Stomach smooth muscle (tissue), 2 donors: ENCODE measurements around the gene CTPS2.
"Not testable (repeated sequence)": the region's sequence is repeated elsewhere in the genome, so short reads cannot be mapped to it uniquely, and the experiment has no call there.

Experiments
- H3K27ac ChIP-seq: one replicate; pipeline ENCODE4 v1.7.0; 2013; ENCODE audit warnings: mild to moderate bottlenecking, low read length, inconsistent platforms
- H3K27me3 ChIP-seq, 2 donors: one replicate each; pipeline ENCODE4 v1.7.0; 2013; ENCODE audit warnings: low read length in 2 of 2; ENCODE audit not compliant: insufficient read depth in 2 of 2, control insufficient read depth in 1 of 2
- H3K36me3 ChIP-seq, 2 donors: one replicate each; pipeline ENCODE4 v1.7.0; 2013; ENCODE audit warnings: low read length in 2 of 2; ENCODE audit not compliant: control insufficient read depth in 2 of 2, insufficient read depth in 2 of 2
- H3K4me1 ChIP-seq: one replicate; pipeline ENCODE4 v1.7.0; 2013; ENCODE audit warnings: low read length; ENCODE audit not compliant: control insufficient read depth, insufficient read depth
- H3K4me3 ChIP-seq, 2 donors: one replicate each; pipeline ENCODE4 v1.7.0; 2013; ENCODE audit warnings: low read length in 2 of 2
- H3K9ac ChIP-seq, 2 donors: one replicate each; pipeline ENCODE4 v1.7.0; 2013; ENCODE audit warnings: low read length in 2 of 2, mild to moderate bottlenecking in 1 of 2
- H3K9me3 ChIP-seq, 2 donors: one replicate each; pipeline ENCODE4 v1.7.0; 2013; ENCODE audit warnings: low read length in 2 of 2; ENCODE audit not compliant: control insufficient read depth in 2 of 2
- donor health status: healthy.
- donor health status: Pancreatic carcinoma.

Gene CTPS2, protein sequence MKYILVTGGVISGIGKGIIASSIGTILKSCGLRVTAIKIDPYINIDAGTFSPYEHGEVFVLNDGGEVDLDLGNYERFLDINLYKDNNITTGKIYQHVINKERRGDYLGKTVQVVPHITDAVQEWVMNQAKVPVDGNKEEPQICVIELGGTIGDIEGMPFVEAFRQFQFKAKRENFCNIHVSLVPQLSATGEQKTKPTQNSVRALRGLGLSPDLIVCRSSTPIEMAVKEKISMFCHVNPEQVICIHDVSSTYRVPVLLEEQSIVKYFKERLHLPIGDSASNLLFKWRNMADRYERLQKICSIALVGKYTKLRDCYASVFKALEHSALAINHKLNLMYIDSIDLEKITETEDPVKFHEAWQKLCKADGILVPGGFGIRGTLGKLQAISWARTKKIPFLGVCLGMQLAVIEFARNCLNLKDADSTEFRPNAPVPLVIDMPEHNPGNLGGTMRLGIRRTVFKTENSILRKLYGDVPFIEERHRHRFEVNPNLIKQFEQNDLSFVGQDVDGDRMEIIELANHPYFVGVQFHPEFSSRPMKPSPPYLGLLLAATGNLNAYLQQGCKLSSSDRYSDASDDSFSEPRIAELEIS

DNA sequence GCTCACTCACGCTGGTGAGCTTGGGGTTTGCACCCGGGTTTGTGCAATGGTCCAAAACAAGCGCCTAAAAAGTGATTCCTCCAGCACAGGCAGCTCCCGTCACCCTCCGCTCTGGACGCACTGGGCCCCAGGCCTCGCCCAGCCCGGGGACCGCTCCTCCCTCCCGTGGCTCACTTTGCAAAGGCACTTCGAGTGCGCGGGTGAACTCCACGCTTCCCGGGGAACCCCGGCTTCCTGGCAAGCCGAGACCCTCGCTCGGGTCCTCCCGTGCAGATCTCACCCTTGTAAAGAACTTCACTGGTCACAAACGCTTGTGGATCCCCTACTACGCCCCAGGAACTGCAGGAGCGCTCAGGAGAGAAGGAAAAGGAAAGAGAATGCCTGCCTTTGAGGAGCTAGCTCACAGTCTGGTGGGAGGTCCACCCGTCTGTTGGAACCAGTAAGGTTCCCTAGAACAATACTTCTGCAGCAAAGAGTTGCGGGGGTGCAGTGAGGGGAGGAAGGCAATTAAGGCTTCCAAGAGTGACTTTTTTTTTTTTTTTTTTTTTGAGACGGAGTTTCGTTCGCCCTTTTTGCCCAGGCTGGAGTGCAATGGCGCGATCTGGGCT is at the start of gene CTPS2:
CTPS2 (minus strand) TSS at position 122 of the 608 bp plus-strand sequence. CDS start 9,767 bp downstream, outside the sequence.
- H3K36me3 ChIP-seq: no peaks in the 10 kb centered on the region
- peaks cover 10% of the 10 kb centered on the region for H3K4me1 ChIP-seq

DNA sequence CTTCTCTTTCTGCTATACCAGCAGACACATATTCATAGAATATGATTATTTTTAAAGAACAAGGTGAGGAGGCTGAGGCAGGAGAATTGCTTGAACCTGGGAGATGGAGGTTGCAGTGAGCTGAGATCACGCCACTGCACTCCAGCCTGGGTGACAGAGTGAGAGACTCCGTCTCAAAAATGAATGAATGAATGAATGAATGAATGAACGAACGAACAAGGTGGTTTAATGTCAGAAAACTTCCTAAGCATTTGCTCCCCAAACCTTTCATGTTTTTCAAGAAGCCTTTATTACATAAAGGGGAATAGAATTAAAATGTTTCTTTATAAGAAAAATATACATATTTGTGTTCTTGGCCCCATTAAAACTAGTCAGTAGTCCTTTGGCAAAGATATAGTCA is 49.0 kb upstream of the CTPS2 start:
- not testable (repeated sequence) for H3K9ac ChIP-seq, H3K27me3 ChIP-seq, H3K9me3 ChIP-seq, H3K4me3 ChIP-seq, H3K36me3 ChIP-seq, H3K4me1 ChIP-seq, H3K27ac ChIP-seq

More for the DNA sequence above, at the start of gene CTPS2:
- peak within 1 kb of the TSS; percentile 74 to 78 for H3K4me3 ChIP-seq
- peaks cover 0 to 10% of the 10 kb centered on the region in 2 donors for H3K27me3 ChIP-seq
- peak within 1 kb of the TSS; percentile 69 for H3K27ac ChIP-seq
- no peaks in the 10 kb centered on the region for H3K9me3 ChIP-seq
- H3K9ac ChIP-seq: peak within 1 kb of the TSS; percentile 65 to 71

DNA sequence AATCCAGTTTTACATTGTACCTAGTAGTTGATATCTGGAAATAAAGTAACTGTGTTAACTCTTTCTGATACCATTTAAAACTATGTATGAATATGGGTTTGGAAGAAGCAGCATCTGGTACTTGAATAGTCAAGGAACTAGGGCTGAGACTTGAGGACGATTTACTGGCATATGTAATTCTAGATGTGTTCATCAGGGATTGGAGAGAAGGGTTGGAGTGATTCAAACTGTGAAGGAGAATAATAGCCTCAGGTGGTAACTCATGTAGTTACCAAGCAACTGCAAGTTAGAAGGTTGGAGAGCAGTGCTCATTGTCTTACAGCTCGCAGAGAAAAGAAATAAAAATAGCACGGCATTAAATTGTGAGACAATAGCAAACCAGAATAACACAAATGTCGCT is 44.3 kb upstream of the CTPS2 start:
- Histone ChIP-seq H3K4me1 (no peaks in the 10 kb centered on the region), H3K27me3 (no peaks in the 10 kb centered on the region), H3K36me3 (peaks cover 9 to 22% of the 10 kb centered on the region in 2 donors), H3K9ac (no peak overlapping the region), H3K27ac (no peak overlapping the region), H3K9me3 (no peaks in the 10 kb centered on the region), H3K4me3 (no peak overlapping the region)

DNA sequence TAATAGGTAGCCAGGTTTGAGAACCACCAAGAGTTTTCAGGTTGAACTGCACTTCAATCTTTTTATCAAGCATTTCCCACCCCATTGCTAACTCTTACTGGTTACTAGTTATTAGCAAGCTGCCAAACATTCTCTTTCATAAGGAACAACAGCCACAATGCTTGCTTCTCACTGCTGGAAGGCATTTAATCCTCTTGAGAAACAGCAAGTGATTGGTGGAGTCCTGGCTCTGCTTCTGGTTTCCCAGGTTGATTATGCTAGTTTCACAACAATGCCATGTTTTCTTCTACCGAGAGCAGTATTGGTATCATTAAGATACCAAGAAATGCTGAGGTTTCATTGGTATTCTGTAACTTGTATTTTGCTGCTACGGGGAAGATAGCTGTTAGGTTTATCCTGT is 41.5 kb upstream of the CTPS2 start:
- no peaks in the 10 kb centered on the region for H3K4me1 ChIP-seq
- no peaks in the 10 kb centered on the region for H3K9me3 ChIP-seq
- peaks cover 15 to 26% of the 10 kb centered on the region in 2 donors for H3K36me3 ChIP-seq
- H3K27ac ChIP-seq: no peak overlapping the region
- H3K4me3 ChIP-seq: no peak overlapping the region
- H3K9ac ChIP-seq: no peak overlapping the region
- H3K27me3 ChIP-seq: no peaks in the 10 kb centered on the region

DNA sequence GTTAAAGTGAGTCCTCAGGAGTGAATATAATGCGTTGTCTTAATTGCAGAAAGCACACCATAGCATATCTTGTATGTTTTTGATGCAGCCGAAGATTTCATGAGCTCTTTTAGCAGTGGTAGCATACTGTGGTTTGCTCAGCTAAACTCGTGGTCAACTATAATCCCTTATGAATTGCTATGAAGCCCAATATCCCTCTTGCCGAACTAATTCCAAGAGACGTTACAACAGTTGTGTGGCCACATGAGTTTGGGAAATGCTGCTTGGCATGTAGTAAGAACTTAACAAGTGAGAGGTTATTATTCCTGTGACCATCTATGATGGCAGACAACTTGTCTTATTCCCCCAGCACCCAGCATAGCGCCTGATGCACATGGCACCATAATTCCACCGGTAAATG is 37.7 kb upstream of the CTPS2 start:
- no peaks in the 10 kb centered on the region for H3K9me3 ChIP-seq
- H3K4me1 ChIP-seq: no peaks in the 10 kb centered on the region
- H3K4me3 ChIP-seq: no peak overlapping the region
- H3K9ac ChIP-seq: no peak overlapping the region
- no peak overlapping the region for H3K27ac ChIP-seq
- peaks cover 10 to 34% of the 10 kb centered on the region in 2 donors for H3K36me3 ChIP-seq
- H3K27me3 ChIP-seq: no peaks in the 10 kb centered on the region

DNA sequence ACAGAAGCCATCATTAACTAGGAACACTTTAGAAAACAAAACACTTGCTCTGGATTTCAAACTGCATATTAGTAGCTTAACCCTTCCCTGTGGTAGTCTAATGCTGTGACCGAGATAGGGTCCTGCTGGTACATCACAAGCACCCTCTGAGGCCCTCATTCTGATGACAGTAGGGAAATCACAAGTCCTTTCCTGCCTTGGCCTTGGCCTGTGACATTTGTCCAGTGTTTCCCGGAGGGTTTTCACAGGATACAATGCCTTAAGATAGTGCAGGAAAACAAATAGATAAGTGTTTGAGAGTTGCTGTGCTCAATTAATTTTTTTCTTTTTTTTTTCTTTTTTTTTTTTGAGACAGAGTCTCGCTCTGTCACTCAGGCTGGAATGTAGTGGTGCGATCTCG is 36.0 kb upstream of the CTPS2 start:
- H3K9me3 ChIP-seq: no peaks in the 10 kb centered on the region
- H3K27ac ChIP-seq: no peak overlapping the region
- peaks cover 18 to 43% of the 10 kb centered on the region in 2 donors for H3K36me3 ChIP-seq
- H3K4me1 ChIP-seq: no peaks in the 10 kb centered on the region
- no peak overlapping the region for H3K9ac ChIP-seq
- H3K4me3 ChIP-seq: no peak overlapping the region
- H3K27me3 ChIP-seq: no peaks in the 10 kb centered on the region

DNA sequence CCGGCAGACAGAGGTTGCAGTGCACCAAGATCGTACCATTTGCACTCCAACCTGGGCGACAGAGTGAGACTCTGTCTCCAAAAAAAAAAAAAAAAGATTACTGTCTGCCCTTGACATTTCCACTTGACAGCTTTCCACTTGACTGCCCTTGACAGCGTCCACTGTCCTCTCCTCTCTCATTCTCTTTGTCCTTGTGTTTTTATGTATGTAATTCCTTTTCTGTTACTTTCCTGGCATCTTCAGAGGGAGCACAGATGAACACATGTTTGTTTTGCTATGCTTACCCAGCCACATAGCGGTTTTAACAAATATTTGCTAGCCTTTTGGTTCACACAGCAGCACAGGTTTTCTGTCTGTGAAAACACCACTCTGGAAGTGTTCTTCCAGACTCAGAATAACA is 33.2 kb upstream of the CTPS2 start:
- H3K4me3 ChIP-seq: no peak overlapping the region
- H3K4me1 ChIP-seq: no peaks in the 10 kb centered on the region
- H3K9me3 ChIP-seq: no peaks in the 10 kb centered on the region
- peaks cover 18 to 41% of the 10 kb centered on the region in 2 donors for H3K36me3 ChIP-seq
- H3K9ac ChIP-seq: no peak overlapping the region
- H3K27me3 ChIP-seq: no peaks in the 10 kb centered on the region
- no peak overlapping the region for H3K27ac ChIP-seq

DNA sequence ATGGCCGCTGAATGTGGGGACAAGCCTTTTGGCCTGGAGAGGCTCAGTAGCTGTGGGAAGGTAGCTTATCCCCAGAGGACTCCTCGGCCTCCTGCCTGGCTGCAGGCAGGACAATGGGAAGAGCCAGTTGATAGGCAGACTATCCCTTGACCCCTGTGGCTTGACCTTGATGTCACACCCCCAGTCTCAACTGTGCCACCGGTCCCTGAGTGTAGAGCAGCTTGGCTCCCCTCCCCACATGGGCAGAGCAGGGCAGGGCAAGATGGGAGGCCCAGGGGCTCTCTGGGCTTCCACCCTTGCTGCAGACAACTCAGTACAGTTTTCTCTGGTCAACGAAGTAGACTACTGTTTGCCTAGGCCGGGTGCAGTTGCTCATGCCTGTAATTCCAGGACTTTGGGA is 32.6 kb upstream of the CTPS2 start:
- Histone ChIP-seq H3K4me1 (no peaks in the 10 kb centered on the region), H3K9ac (no peak overlapping the region), H3K36me3 (peaks cover 13 to 38% of the 10 kb centered on the region in 2 donors), H3K27ac (no peak overlapping the region), H3K9me3 (no peaks in the 10 kb centered on the region), H3K27me3 (no peaks in the 10 kb centered on the region), H3K4me3 (no peak overlapping the region)

DNA sequence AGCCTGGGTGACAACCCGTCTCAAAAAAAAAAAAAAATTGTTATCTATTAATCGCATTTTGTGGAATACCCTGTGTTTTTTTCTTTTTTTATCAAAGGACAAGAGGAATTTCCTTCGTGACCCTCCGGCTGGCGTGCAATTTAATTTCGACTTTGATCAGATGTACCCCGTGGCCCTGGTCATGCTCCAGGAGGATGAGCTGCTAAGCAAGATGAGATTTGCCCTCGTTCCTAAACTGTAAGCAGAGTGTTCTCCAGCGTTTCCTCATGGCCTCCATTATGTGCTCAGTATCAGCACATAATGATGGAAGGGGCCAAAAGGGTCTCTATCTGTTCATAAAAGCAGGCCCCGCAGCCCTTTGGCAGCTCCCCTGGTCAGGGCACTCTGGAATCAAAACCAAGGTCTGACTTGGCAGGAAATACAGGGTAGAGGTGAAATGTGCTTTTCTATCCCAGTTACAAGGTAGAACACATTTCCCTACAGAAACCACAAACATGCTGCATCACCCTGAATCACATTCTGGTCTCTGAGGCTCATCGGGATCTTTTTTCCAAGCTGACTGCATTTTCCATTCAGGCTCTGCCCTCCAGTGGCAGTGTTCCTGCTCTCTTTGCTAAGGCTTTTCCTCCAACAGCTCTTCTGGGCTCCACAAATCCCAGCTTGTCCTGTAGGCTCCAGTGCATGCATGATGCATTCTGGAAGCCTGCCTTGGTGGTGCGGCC is 31.3 kb upstream of the CTPS2 start:
- Histone ChIP-seq H3K27me3 (no peaks in the 10 kb centered on the region), H3K4me3 (no peak overlapping the region), H3K27ac (no peak overlapping the region), H3K4me1 (no peaks in the 10 kb centered on the region), H3K36me3 (peaks cover 13 to 31% of the 10 kb centered on the region in 2 donors), H3K9me3 (no peaks in the 10 kb centered on the region), H3K9ac (no peak overlapping the region)

DNA sequence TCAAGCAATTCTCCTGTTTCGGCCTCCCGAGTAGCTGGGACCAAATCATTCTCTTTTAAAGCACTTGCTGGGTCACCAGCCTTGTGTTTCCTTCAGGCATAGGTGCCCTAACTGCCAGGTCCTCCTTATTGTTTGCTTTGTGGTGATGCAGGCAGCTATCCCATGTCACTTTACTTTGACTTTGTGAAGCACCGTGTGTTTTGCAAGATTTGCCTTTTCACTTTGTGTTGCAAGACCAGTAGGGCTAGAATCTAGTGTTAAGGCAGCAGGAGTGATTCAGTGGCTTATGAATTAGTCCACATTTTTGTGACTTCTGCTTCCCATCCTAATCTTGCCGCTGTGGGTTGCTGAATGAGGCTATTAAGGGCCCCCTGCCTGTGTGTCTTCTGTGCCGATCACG is 27.1 kb upstream of the CTPS2 start:
- peaks cover 15 to 28% of the 10 kb centered on the region in 2 donors for H3K36me3 ChIP-seq
- no peak overlapping the region for H3K4me3 ChIP-seq
- no peak overlapping the region for H3K27ac ChIP-seq
- H3K9ac ChIP-seq: no peak overlapping the region
- H3K4me1 ChIP-seq: no peaks in the 10 kb centered on the region
- no peaks in the 10 kb centered on the region for H3K9me3 ChIP-seq
- no peaks in the 10 kb centered on the region for H3K27me3 ChIP-seq
